H1 (cell line): ENCODE results near the gene ZNF302.

ENCODE experiments used
- CHD1 ChIP-seq: IDR thresholded peaks from 2 replicates; pipeline ENCODE4 v1.6.1; 2012; ENCODE audit warnings: low read depth, low read length, improper control_type of control experiment
- EZH2 ChIP-seq: fragments of 200-600 bp; sonication (generic); IDR thresholded peaks from 2 replicates; pipeline ENCODE4 v1.7.1; 2012; ENCODE audit warnings: low read depth, mild to moderate bottlenecking, moderate library complexity, low read length, inconsistent platforms; ENCODE audit not compliant: severe bottlenecking
- GABPA ChIP-seq: IDR thresholded peaks from 2 replicates; pipeline ENCODE4 v1.6.1; 2011; ENCODE audit warnings: mild to moderate bottlenecking, low read length, moderate library complexity, borderline replicate concordance; ENCODE audit not compliant: insufficient read depth
- POLR2A ChIP-seq, 2 experiments: IDR thresholded peaks; 1 replicate in 1 of 2; 2 replicates in 1 of 2; pipeline ENCODE4 v1.6.1; 2011; ENCODE audit warnings: low read depth in 2 of 2, low read length in 2 of 2, mild to moderate bottlenecking in 2 of 2; ENCODE audit errors: control extremely low read depth in 1 of 2
- POLR2AphosphoS5 ChIP-seq: IDR thresholded peaks from 2 replicates; pipeline ENCODE4 v1.6.1; 2011; ENCODE audit warnings: low read depth, low read length
- RNF2 ChIP-seq: fragments of 200-900, 300-1000 bp; sonication (generic); IDR thresholded peaks from 2 replicates; pipeline ENCODE4 v1.7.1; 2016; ENCODE audit warnings: borderline replicate concordance, low read depth, mild to moderate bottlenecking, antibody characterized with exemption, low read length; ENCODE audit not compliant: poor library complexity, severe bottlenecking; ENCODE audit errors: missing control alignments
- RXRA ChIP-seq: IDR thresholded peaks from 2 replicates; pipeline ENCODE4 v1.6.1; 2011; ENCODE audit warnings: low read depth, mild to moderate bottlenecking, low read length, moderate library complexity; ENCODE audit not compliant: insufficient read depth
- SIX5 ChIP-seq: IDR thresholded peaks from 2 replicates; pipeline ENCODE4 v1.6.1; 2011; ENCODE audit warnings: mild to moderate bottlenecking, low read depth, low read length
- TF ChIP-seq, protein P1 (sequence below), 3 experiments: IDR thresholded peaks; 1 replicate in 2 of 3; 2 replicates in 1 of 3; pipeline versions ENCODE4 v1.5.1 to v1.6.1; 2011; ENCODE audit warnings: low read length in 3 of 3, mild to moderate bottlenecking in 3 of 3, inconsistent platforms in 2 of 3, low read depth in 1 of 3, moderate library complexity in 1 of 3; ENCODE audit not compliant: insufficient read depth in 1 of 3; ENCODE audit errors: control extremely low read depth in 1 of 3

DNA sequence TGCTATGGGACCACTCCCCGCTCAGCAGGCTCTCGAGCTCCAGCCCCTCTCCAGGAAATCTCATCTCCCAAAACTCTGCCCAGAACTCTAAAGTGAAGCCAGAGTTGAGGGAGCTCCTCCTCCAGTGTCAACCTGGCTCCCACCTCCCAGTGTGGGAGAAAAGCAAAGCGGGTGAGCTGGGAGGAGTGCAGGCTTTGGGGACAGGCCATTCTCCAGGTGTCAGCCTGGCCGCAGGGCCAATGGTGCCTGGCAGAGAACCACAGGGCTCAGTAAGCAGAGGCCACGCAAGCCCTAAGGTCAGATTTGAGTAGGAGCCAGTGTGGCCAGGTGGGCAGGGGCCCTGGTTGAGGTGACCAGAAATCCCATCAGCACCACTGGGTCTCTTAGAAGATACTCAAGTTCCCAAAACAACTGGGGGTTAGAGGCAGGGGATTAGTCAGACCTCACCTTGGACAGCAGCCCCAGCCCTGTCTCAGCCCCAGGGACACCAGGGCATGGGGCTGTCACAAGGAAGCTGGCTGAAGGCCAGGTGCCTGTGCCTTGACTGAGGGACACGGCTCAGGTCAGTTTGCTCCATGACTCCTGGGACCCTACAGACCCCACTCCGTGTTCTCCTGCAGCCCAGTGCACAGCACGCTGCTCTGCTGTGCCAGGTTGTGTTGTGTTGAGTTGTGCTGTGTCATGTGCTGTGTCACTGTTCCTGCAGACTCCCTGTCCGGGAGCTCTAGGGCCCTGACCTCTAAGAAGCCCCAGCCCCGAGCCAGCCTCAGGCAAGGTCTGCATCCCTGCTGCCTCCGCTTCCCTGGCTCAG is 53.7 kb downstream of the ZNF302 start:
- TF ChIP-seq GABPA: no peak
- no peak for TF ChIP-seq SIX5
- no peak for TF ChIP-seq POLR2AphosphoS5
- no peak for TF ChIP-seq EZH2
- no peak for TF ChIP-seq RXRA
- TF ChIP-seq POLR2A (IDR thresholded peaks at IDR 0.05; ENCODE audit: control extremely low read depth in 1 of 2, low read depth in 2 of 2, low read length in 2 of 2): no peak
- TF ChIP-seq, protein P1, sequence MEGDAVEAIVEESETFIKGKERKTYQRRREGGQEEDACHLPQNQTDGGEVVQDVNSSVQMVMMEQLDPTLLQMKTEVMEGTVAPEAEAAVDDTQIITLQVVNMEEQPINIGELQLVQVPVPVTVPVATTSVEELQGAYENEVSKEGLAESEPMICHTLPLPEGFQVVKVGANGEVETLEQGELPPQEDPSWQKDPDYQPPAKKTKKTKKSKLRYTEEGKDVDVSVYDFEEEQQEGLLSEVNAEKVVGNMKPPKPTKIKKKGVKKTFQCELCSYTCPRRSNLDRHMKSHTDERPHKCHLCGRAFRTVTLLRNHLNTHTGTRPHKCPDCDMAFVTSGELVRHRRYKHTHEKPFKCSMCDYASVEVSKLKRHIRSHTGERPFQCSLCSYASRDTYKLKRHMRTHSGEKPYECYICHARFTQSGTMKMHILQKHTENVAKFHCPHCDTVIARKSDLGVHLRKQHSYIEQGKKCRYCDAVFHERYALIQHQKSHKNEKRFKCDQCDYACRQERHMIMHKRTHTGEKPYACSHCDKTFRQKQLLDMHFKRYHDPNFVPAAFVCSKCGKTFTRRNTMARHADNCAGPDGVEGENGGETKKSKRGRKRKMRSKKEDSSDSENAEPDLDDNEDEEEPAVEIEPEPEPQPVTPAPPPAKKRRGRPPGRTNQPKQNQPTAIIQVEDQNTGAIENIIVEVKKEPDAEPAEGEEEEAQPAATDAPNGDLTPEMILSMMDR (IDR thresholded peaks at IDR 0.05; ENCODE audit: control extremely low read depth in 1 of 3, insufficient read depth in 1 of 3, low read depth in 1 of 3, low read length in 3 of 3): no peak
- TF ChIP-seq RNF2: no peak
- TF ChIP-seq CHD1: no peak
